Measurements from ENCODE around the gene GRB14.
A peak's percentile ranks its signal among the peaks of the same experiment; 100 is the strongest.
"Not testable (repeated sequence)": the region's sequence is repeated elsewhere in the genome, so short reads cannot be mapped to it uniquely, and the experiment has no call there.

The GRB14 gene

GRCh38 chr2:164644036-164644700, 22.9 kb upstream of the GRB14 start:
- Histone ChIP-seq H3K4me3 (ENCODE audit: low read depth in 1 of 2, low read length in 2 of 2) (no peak overlapping the region), H3K4me1 (ENCODE audit: insufficient read depth, low read length) (no peaks in the 10 kb centered on the region), H3K9ac (ENCODE audit: low read length) (no peak overlapping the region), H3K9me3 (ENCODE audit: low read length) (no peaks in the 10 kb centered on the region), H3K27me3 (ENCODE audit: control insufficient read depth in 1 of 2, insufficient read depth in 2 of 2, low read length in 2 of 2) (no peaks in the 10 kb centered on the region), H3K27ac (ENCODE audit: low read depth, low read length) (no peak overlapping the region), H3K36me3 (ENCODE audit: insufficient read depth, low read length) (no peaks in the 10 kb centered on the region)

GRCh38 chr2:164642946-164643555, 21.8 kb upstream of the GRB14 start:
- Histone ChIP-seq H3K4me3 (ENCODE audit: low read depth in 1 of 2, low read length in 2 of 2) (no peak overlapping the region), H3K9ac (ENCODE audit: low read length) (no peak overlapping the region), H3K27ac (ENCODE audit: low read depth, low read length) (no peak overlapping the region), H3K36me3 (ENCODE audit: insufficient read depth, low read length) (no peaks in the 10 kb centered on the region), H3K27me3 (ENCODE audit: control insufficient read depth in 1 of 2, insufficient read depth in 2 of 2, low read length in 2 of 2) (no peaks in the 10 kb centered on the region), H3K4me1 (ENCODE audit: insufficient read depth, low read length) (no peaks in the 10 kb centered on the region), H3K9me3 (ENCODE audit: low read length) (no peaks in the 10 kb centered on the region)

GRCh38 chr2:164642268-164642667, 21.0 kb upstream of the GRB14 start:
- H3K9ac ChIP-seq (ENCODE audit: low read length), result no peak overlapping the region
- no peaks in the 10 kb centered on the region for H3K9me3 ChIP-seq (ENCODE audit: low read length)
- no peaks in the 10 kb centered on the region for H3K27me3 ChIP-seq (ENCODE audit: control insufficient read depth in 1 of 2, insufficient read depth in 2 of 2, low read length in 2 of 2)
- no peak overlapping the region for H3K4me3 ChIP-seq (ENCODE audit: low read depth in 1 of 2, low read length in 2 of 2)
- H3K36me3 ChIP-seq (ENCODE audit: insufficient read depth, low read length), result no peaks in the 10 kb centered on the region
- no peaks in the 10 kb centered on the region for H3K4me1 ChIP-seq (ENCODE audit: insufficient read depth, low read length)
- H3K27ac ChIP-seq (ENCODE audit: low read depth, low read length), result no peak overlapping the region

GRCh38 chr2:164628319-164628718, 7.0 kb upstream of the GRB14 start:
- H3K9ac ChIP-seq (ENCODE audit: low read length); H3K9me3 ChIP-seq (ENCODE audit: low read length); H3K4me1 ChIP-seq (ENCODE audit: insufficient read depth, low read length); H3K27me3 ChIP-seq (ENCODE audit: control insufficient read depth in 1 of 2, insufficient read depth in 2 of 2, low read length in 2 of 2); H3K36me3 ChIP-seq (ENCODE audit: insufficient read depth, low read length); H3K4me3 ChIP-seq (ENCODE audit: low read depth in 1 of 2, low read length in 2 of 2); H3K27ac ChIP-seq (ENCODE audit: low read depth, low read length): not testable (repeated sequence)

DNA sequence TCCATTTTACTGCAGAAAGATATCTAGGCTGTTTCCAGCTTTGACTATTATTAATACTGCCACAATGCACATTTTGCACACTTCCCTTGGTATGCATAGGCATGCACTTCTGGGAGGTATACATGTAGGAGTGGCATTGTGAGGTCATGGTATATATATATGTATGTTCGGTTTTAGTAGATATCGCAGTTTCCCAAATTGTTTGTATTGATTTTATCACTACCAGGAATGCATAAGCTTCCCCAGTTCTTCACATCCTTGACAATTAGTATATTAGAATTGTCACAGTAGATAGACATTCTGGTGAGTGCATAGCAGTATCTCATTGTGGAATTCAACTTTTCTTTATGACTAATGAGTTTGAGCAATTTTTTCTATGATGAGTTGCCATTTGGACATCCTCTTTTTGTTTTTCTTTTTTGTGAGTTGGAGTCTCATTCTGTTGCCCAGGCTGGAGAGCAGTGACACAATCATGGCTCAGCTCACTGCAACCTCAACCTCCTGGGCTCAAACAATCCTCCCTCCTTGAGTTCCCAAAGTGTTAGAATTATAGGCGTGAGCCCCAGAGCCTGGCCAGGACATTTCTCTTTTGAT, 4.2 kb upstream of the GRB14 start:
- peaks cover under 1% of the 10 kb centered on the region for H3K4me1 ChIP-seq (ENCODE audit: insufficient read depth, low read length)
- no peak overlapping the region for H3K9ac ChIP-seq (ENCODE audit: low read length)
- H3K27ac ChIP-seq (ENCODE audit: low read depth, low read length), result no peak overlapping the region
- H3K9me3 ChIP-seq (ENCODE audit: low read length), result no peaks in the 10 kb centered on the region
- no peaks in the 10 kb centered on the region for H3K36me3 ChIP-seq (ENCODE audit: insufficient read depth, low read length)
- no peaks in the 10 kb centered on the region for H3K27me3 ChIP-seq (ENCODE audit: control insufficient read depth in 1 of 2, insufficient read depth in 2 of 2, low read length in 2 of 2)
- H3K4me3 ChIP-seq (ENCODE audit: low read depth in 1 of 2, low read length in 2 of 2), result no peak overlapping the region

DNA sequence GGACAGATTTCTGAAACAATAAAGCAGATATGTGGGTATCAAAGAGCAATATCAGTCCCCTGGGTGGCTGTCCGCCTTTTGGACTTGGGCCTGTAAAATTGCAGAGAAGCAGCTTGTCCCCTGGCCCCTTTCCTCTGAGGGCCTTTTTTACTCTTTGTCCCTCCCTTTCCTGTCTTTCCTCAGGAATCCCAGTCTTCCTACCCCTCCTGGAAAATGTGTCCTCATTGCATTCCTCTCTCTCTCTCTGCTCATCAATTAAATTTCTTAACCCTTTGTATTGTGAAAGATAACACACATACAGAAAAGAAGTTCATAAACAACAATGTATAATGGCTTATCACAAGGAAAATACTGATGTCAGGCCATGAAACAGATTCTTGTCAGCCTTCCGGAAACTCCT, 3.0 kb upstream of the GRB14 start:
- Histone ChIP-seq H3K36me3 (ENCODE audit: insufficient read depth, low read length) (no peaks in the 10 kb centered on the region), H3K9me3 (ENCODE audit: low read length) (no peaks in the 10 kb centered on the region), H3K27me3 (ENCODE audit: control insufficient read depth in 1 of 2, insufficient read depth in 2 of 2, low read length in 2 of 2) (no peaks in the 10 kb centered on the region), H3K27ac (ENCODE audit: low read depth, low read length) (no peak overlapping the region), H3K4me1 (ENCODE audit: insufficient read depth, low read length) (peaks cover 3% of the 10 kb centered on the region), H3K4me3 (ENCODE audit: low read depth in 1 of 2, low read length in 2 of 2) (no peak overlapping the region), H3K9ac (ENCODE audit: low read length) (no peak overlapping the region)

GRCh38 chr2:164622338-164623106, 1.2 kb upstream of the GRB14 start:
- Histone ChIP-seq H3K9me3 (ENCODE audit: low read length) (no peaks in the 10 kb centered on the region), H3K27me3 (ENCODE audit: control insufficient read depth in 1 of 2, insufficient read depth in 2 of 2, low read length in 2 of 2) (no peaks in the 10 kb centered on the region), H3K4me3 (ENCODE audit: low read depth in 1 of 2, low read length in 2 of 2) (no peak overlapping the region), H3K9ac (ENCODE audit: low read length) (no peak overlapping the region), H3K36me3 (ENCODE audit: insufficient read depth, low read length) (no peaks in the 10 kb centered on the region), H3K4me1 (ENCODE audit: insufficient read depth, low read length) (peaks cover 3% of the 10 kb centered on the region), H3K27ac (ENCODE audit: low read depth, low read length) (no peak overlapping the region)

DNA sequence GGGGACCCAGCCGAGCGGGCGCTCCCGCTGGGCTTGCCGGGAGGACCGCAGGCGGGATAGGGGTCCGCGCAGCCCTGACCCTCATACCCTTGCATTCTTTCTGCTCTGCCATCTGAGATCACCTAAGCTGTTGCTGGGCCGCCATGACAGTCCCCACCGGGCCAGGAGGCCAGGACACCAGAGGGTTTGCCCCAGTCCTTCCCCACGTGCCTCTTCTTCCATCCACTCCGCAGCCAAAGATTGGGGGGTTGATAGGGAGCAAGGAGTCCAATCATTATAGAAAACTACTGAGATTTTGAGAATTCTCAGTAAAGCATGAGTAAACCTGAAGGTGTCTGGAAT, 453 bp upstream of the GRB14 start:
- no peak overlapping the region for H3K9ac ChIP-seq (ENCODE audit: low read length)
- no peaks in the 10 kb centered on the region for H3K27me3 ChIP-seq (ENCODE audit: control insufficient read depth in 1 of 2, insufficient read depth in 2 of 2, low read length in 2 of 2)
- peak overlapping the region in 1 of 2 donors; percentile 43 for H3K4me3 ChIP-seq (ENCODE audit: low read depth in 1 of 2, low read length in 2 of 2)
- H3K27ac ChIP-seq (ENCODE audit: low read depth, low read length), result no peak overlapping the region
- no peaks in the 10 kb centered on the region for H3K36me3 ChIP-seq (ENCODE audit: insufficient read depth, low read length)
- no peaks in the 10 kb centered on the region for H3K9me3 ChIP-seq (ENCODE audit: low read length)
- H3K4me1 ChIP-seq (ENCODE audit: insufficient read depth, low read length), result peaks cover 3% of the 10 kb centered on the region

- no peaks in the 10 kb centered on the region for H3K9me3 ChIP-seq (ENCODE audit: low read length)
- H3K36me3 ChIP-seq (ENCODE audit: insufficient read depth, low read length), result no peaks in the 10 kb centered on the region
- no peaks in the 10 kb centered on the region for H3K27me3 ChIP-seq (ENCODE audit: control insufficient read depth in 1 of 2, insufficient read depth in 2 of 2, low read length in 2 of 2)
- H3K4me1 ChIP-seq (ENCODE audit: insufficient read depth, low read length), result peaks cover 3% of the 10 kb centered on the region
- peak overlapping the region in 1 of 2 donors; percentile 53 for H3K4me3 ChIP-seq (ENCODE audit: low read depth in 1 of 2, low read length in 2 of 2)
- H3K9ac ChIP-seq (ENCODE audit: low read length), result no peak overlapping the region
- no peak overlapping the region for H3K27ac ChIP-seq (ENCODE audit: low read depth, low read length)
These were observed 825 bp downstream of the GRB14 start for GRCh38 chr2:164620457-164620856.

DNA sequence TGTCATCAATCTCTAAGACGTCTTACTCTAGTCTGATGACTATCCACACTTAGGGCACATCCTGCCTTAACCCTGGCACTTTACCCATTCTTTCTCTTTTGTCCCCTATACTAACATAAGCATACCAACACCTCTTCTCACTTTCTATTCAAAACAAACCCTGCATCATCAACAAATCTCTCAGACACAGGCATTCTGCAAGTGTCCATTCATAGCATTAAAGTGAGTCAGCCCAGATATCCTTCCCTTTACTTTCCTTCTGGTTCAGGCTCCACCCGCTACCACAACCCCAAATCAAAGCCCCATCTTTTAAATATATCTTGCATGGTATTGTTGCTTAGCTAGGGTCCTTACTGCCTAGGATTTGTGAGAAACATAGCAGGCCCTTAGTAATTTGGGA, 3.8 kb downstream of the GRB14 start:
- no peaks in the 10 kb centered on the region for H3K36me3 ChIP-seq (ENCODE audit: insufficient read depth, low read length)
- H3K27ac ChIP-seq (ENCODE audit: low read depth, low read length), result no peak overlapping the region
- H3K4me3 ChIP-seq (ENCODE audit: low read depth in 1 of 2, low read length in 2 of 2), result no peak overlapping the region
- peaks cover 3% of the 10 kb centered on the region for H3K4me1 ChIP-seq (ENCODE audit: insufficient read depth, low read length)
- H3K9ac ChIP-seq (ENCODE audit: low read length), result no peak overlapping the region
- no peaks in the 10 kb centered on the region for H3K9me3 ChIP-seq (ENCODE audit: low read length)
- no peaks in the 10 kb centered on the region for H3K27me3 ChIP-seq (ENCODE audit: control insufficient read depth in 1 of 2, insufficient read depth in 2 of 2, low read length in 2 of 2)

GRCh38 chr2:164613321-164613982, 7.8 kb downstream of the GRB14 start:
- Histone ChIP-seq H3K4me3 (ENCODE audit: low read depth in 1 of 2, low read length in 2 of 2) (no peak overlapping the region), H3K27ac (ENCODE audit: low read depth, low read length) (no peak overlapping the region), H3K27me3 (ENCODE audit: control insufficient read depth in 1 of 2, insufficient read depth in 2 of 2, low read length in 2 of 2) (no peaks in the 10 kb centered on the region), H3K4me1 (ENCODE audit: insufficient read depth, low read length) (no peaks in the 10 kb centered on the region), H3K36me3 (ENCODE audit: insufficient read depth, low read length) (no peaks in the 10 kb centered on the region), H3K9me3 (ENCODE audit: low read length) (no peaks in the 10 kb centered on the region), H3K9ac (ENCODE audit: low read length) (no peak overlapping the region)
